H1 (cell line): ENCODE data around the gene METTL1. TPM values are rescaled to one million over a fixed set of nuclear protein-coding genes. Genes with fewer than 3 reads are reported as not detected.

ENCODE experiments used
- CTCF ChIA-PET: fragments of 300-600 bp; sonication (Branson Sonifier 250); formaldehyde crosslinking; loops from one replicate; lab custom pipeline; 2021; ENCODE audit not compliant: partially characterized antibody; lab: Charles Lee
- POLR2A ChIA-PET: fragments of 300-600 bp; sonication (Branson Sonifier 250); formaldehyde crosslinking; loops from one replicate; lab custom pipeline; 2021; ENCODE audit warnings: inconsistent platforms; ENCODE audit not compliant: partially characterized antibody; lab: Charles Lee
- DNase-seq, 2 experiments: peaks; one replicate each; pipeline versions ENCODE4 v3.0.0 to v3.0.0-alpha.2; 2010 to 2022; ENCODE audit warnings: low spot score in 2 of 2, low read depth in 1 of 2, mixed read lengths in 1 of 2
- FAIRE-seq: peaks from 2 replicates; lab custom pipeline; 2011; peaks lifted over from hg19 to GRCh38; lab: Jason Lieb, UNC
- H2AFZ ChIP-seq: 2 replicates; pipeline ENCODE4 v1.8.1; 2012; ENCODE audit warnings: low read length, inconsistent platforms
- H2AK5ac ChIP-seq: 2 replicates; pipeline ENCODE4 v1.6.1; 2013; ENCODE audit warnings: low read depth, low read length
- H2BK120ac ChIP-seq: replicated peaks from 2 replicates; pipeline ENCODE3; 2013; ENCODE audit warnings: low read depth, low read length, inconsistent platforms
- H2BK12ac ChIP-seq: 2 replicates; pipeline ENCODE4 v1.6.1; 2013; ENCODE audit warnings: low read depth, low read length
- H2BK15ac ChIP-seq: 2 replicates; pipeline ENCODE4 v1.6.1; 2013; ENCODE audit warnings: low read length
- H2BK20ac ChIP-seq: 2 replicates; pipeline ENCODE4 v1.6.1; 2013; ENCODE audit warnings: low read length
- H2BK5ac ChIP-seq: 2 replicates; pipeline ENCODE4 v1.6.1; 2013; ENCODE audit warnings: low read depth, low read length
- H3K14ac ChIP-seq: 2 replicates; pipeline ENCODE4 v1.6.1; 2013; ENCODE audit warnings: inconsistent platforms; ENCODE audit not compliant: insufficient read length
- H3K18ac ChIP-seq: 2 replicates; pipeline ENCODE4 v1.6.1; 2013; ENCODE audit warnings: low read length; ENCODE audit errors: extremely low read depth
- H3K23ac ChIP-seq: 2 replicates; pipeline ENCODE4 v1.6.1; 2013; ENCODE audit warnings: inconsistent platforms; ENCODE audit not compliant: insufficient read length
- H3K23me2 ChIP-seq: 2 replicates; pipeline ENCODE4 v1.6.1; 2013; ENCODE audit warnings: low read depth, low read length
- H3K27ac ChIP-seq: 2 replicates; pipeline ENCODE4 v1.6.1; 2011; ENCODE audit warnings: low read depth, low read length, inconsistent platforms
- H3K27me3 ChIP-seq, 4 experiments: replicated peaks in 1 of 4; 1 replicate in 1 of 4; 2 replicates in 3 of 4; pipeline versions ENCODE4 v1.6.1 to v1.8.1; 2011 to 2013; ENCODE audit warnings: low read length in 3 of 4, mild to moderate bottlenecking in 3 of 4, inconsistent platforms in 2 of 4, mixed read lengths in 2 of 4, moderate library complexity in 1 of 4; ENCODE audit not compliant: control insufficient read depth in 3 of 4, insufficient read depth in 3 of 4; ENCODE audit errors: extremely low read depth in 1 of 4
- H3K36me3 ChIP-seq, 4 experiments: 2 replicates each; pipeline versions ENCODE4 v1.6.1 to v1.8.1; 2011 to 2013; ENCODE audit warnings: mild to moderate bottlenecking in 4 of 4, low read length in 3 of 4, moderate library complexity in 2 of 4, control low read depth in 1 of 4, inconsistent platforms in 1 of 4; ENCODE audit not compliant: insufficient read depth in 4 of 4, control insufficient read depth in 2 of 4
- H3K4ac ChIP-seq: replicated peaks from 2 replicates; pipeline ENCODE3; 2013; ENCODE audit warnings: low read length, low read depth, mixed read lengths, inconsistent platforms; ENCODE audit not compliant: insufficient read length
- H3K4me1 ChIP-seq, 4 experiments: replicated peaks in 1 of 4; 1 replicate in 1 of 4; 2 replicates in 3 of 4; pipeline versions ENCODE4 v1.6.1 to v1.8.1; 2011 to 2013; ENCODE audit warnings: low read length in 3 of 4, inconsistent platforms in 2 of 4, mixed read lengths in 1 of 4; ENCODE audit not compliant: insufficient read depth in 4 of 4, control insufficient read depth in 3 of 4
- H3K4me2 ChIP-seq, 2 experiments: 2 replicates each; pipeline versions ENCODE4 v1.6.1 to v1.8.1; 2011 to 2013; ENCODE audit warnings: low read depth in 2 of 2, low read length in 2 of 2, control low read depth in 1 of 2, inconsistent platforms in 1 of 2, mild to moderate bottlenecking in 1 of 2; ENCODE audit not compliant: insufficient read depth in 1 of 2
- H3K4me3 ChIP-seq, 4 experiments: fragments of 200-600, 300-600 bp in 1 of 4; sonication (generic), shearing (Covaris generic), sonication (Bioruptor Twin) in 1 of 4; 2 replicates each; pipeline versions ENCODE4 v1.5.1 to v1.8.1; 2011 to 2016; ENCODE audit warnings: low read length in 4 of 4, low read depth in 3 of 4, control low read depth in 2 of 4, inconsistent platforms in 2 of 4, mild to moderate bottlenecking in 2 of 4, mixed read lengths in 1 of 4, moderate library complexity in 1 of 4; ENCODE audit not compliant: insufficient read depth in 2 of 4; ENCODE audit errors: extremely low read depth in 1 of 4
- H3K56ac ChIP-seq: replicated peaks from 2 replicates; pipeline ENCODE3; 2013; ENCODE audit warnings: low read depth, mild to moderate bottlenecking, mixed read lengths, low read length, inconsistent platforms; ENCODE audit not compliant: insufficient read length
- H3K79me1 ChIP-seq: 2 replicates; pipeline ENCODE4 v1.6.1; 2013; ENCODE audit warnings: low read depth, low read length, control low read depth
- H3K79me2 ChIP-seq, 2 experiments: 2 replicates each; pipeline versions ENCODE4 v1.6.1 to v1.8.1; 2012 to 2013; ENCODE audit warnings: low read length in 2 of 2, mild to moderate bottlenecking in 2 of 2, inconsistent platforms in 1 of 2; ENCODE audit not compliant: insufficient read depth in 2 of 2, control insufficient read depth in 1 of 2
- H3K9ac ChIP-seq, 4 experiments: replicated peaks in 1 of 4; 1 replicate in 1 of 4; 2 replicates in 3 of 4; pipeline versions ENCODE4 v1.6.1 to v1.8.1; 2011 to 2013; ENCODE audit warnings: low read depth in 3 of 4, low read length in 3 of 4, control low read depth in 2 of 4, mild to moderate bottlenecking in 2 of 4, moderate library complexity in 2 of 4, inconsistent platforms in 1 of 4; ENCODE audit errors: extremely low read depth in 1 of 4
- H3K9me3 ChIP-seq, 2 experiments: 2 replicates each; pipeline versions ENCODE4 v1.6.1 to v1.8.1; 2012 to 2013; ENCODE audit warnings: mild to moderate bottlenecking in 2 of 2, moderate library complexity in 2 of 2, control low read depth in 1 of 2, inconsistent platforms in 1 of 2, low read depth in 1 of 2, low read length in 1 of 2, mixed read lengths in 1 of 2; ENCODE audit not compliant: insufficient read depth in 2 of 2
- H4K20me1 ChIP-seq, 2 experiments: replicated peaks in 1 of 2; 2 replicates each; pipeline versions ENCODE3 to v1.8.1; 2011 to 2013; ENCODE audit warnings: inconsistent platforms in 2 of 2, low read length in 2 of 2, mild to moderate bottlenecking in 1 of 2; ENCODE audit not compliant: insufficient read depth in 2 of 2, control insufficient read depth in 1 of 2
- H4K5ac ChIP-seq: 2 replicates; pipeline ENCODE4 v1.6.1; 2013; ENCODE audit warnings: low read length, low read depth, mixed read lengths, inconsistent platforms; ENCODE audit not compliant: insufficient read length
- H4K8ac ChIP-seq: 2 replicates; pipeline ENCODE4 v1.8.0; 2013; ENCODE audit warnings: mild to moderate bottlenecking, moderate library complexity, low read length, inconsistent platforms; ENCODE audit not compliant: insufficient read depth; ENCODE audit errors: extremely low read depth
- H4K91ac ChIP-seq: replicated peaks from 2 replicates; pipeline ENCODE3; 2013; ENCODE audit warnings: low read length, mixed read lengths, inconsistent platforms; ENCODE audit not compliant: insufficient read length
- ASH2L ChIP-seq: fragments of 200-600, 300-600 bp; sonication (generic); IDR thresholded peaks from one replicate; pipeline ENCODE4 v1.7.1; 2017; ENCODE audit warnings: low read length
- CREB1 ChIP-seq: IDR thresholded peaks from 2 replicates; pipeline ENCODE4 v1.6.1; 2012; ENCODE audit warnings: inconsistent platforms
- POLR2A ChIP-seq, 2 experiments: IDR thresholded peaks; 1 replicate in 1 of 2; 2 replicates in 1 of 2; pipeline ENCODE4 v1.6.1; 2011; ENCODE audit warnings: low read depth in 2 of 2, low read length in 2 of 2, mild to moderate bottlenecking in 2 of 2; ENCODE audit errors: control extremely low read depth in 1 of 2
- SP1 ChIP-seq: IDR thresholded peaks from 2 replicates; pipeline ENCODE4 v1.6.1; 2011; ENCODE audit warnings: low read depth, low read length
- TEAD4 ChIP-seq: IDR thresholded peaks from 2 replicates; pipeline ENCODE4 v1.6.1; 2012; ENCODE audit warnings: low read depth, low read length, inconsistent platforms, mixed read lengths
- polyA plus RNA-seq, 7 experiments: library from polyadenylated mRNA; depleted of rRNA in 3 of 7; stranded (reverse) in 5 of 7; unstranded in 2 of 7; fragments of >200 nt in 5 of 7; fragments of 200-250 nt in 2 of 7; gene quantifications; 1 replicate in 5 of 7; 2 replicates in 1 of 7; 4 replicates in 1 of 7; pipeline versions ENCODE4 v1.2.1 to v1.2.3, GENCODE V29; 2011 to 2013; ENCODE audit warnings: missing spikeins in 2 of 7, mixed read lengths in 2 of 7
- total RNA-seq: library from RNA; stranded (reverse); fragmentation: NEBNext Ultra II Directional; extraction: Animal tissue kit (Norgen Biotek cat#: 25700); gene quantifications from 2 replicates; pipeline ENCODE4 v1.2.1, GENCODE V29; 2021

Gene METTL1
- total and polyA plus RNA-seq, 2 of the 8 experiments (the other 6 are each of a cell fraction or from before 2014, with no cell fraction given) = 40.5 to 46.0 TPM

DNA sequence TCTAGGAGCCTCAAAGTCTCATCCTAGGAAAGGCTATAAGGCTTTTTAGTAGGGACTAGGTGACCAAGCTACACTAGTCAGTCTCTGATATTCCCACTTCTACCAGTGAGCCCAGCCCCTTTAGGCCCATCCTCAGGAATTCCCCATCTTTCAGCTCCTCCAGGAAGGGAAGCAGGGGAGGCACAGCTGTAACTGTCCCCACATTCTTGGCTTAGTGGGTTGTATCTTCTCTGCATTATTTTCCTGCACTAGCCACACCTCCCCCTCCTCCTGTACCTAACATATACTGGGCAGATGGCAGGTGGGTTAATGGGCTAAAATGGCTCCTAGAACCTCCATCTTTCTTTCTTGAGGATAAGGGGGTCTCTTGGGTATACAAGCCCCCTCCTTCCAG is 4.6 kb downstream of the METTL1 start:
- no peak overlapping the region for H4K91ac ChIP-seq
- peaks cover 22 to 39% (median 37%) of the 10 kb centered on the region in 4 experiments for H3K27me3 ChIP-seq
- 0 out of 2 replicates have a peak overlapping the region, but pooled peaks have one; percentile 24 for H2BK5ac ChIP-seq
- peak overlapping the region in 3 of 4 experiments; percentile 39 to 66 (median 65); a peak in 5 of 8 replicates for H3K4me3 ChIP-seq
- peaks cover 0 to 4% of the 10 kb centered on the region in 2 experiments for H4K20me1 ChIP-seq
- POLR2A ChIA-PET = interaction anchor here (0.6 to 5.3 kb wide), 15 partner anchors 8 to 78 kb away, joined by 3 to 35 read pairs (median 4); partner anchors contain the start of genes CDK4, TSFM and TSPAN31
- H3K4ac ChIP-seq = no peak overlapping the region
- H3K23ac ChIP-seq = no peak overlapping the region
- peaks cover 11 to 17% (median 14%) of the 10 kb centered on the region in 4 experiments; a peak in 7 of 8 replicates for H3K36me3 ChIP-seq
- no peak overlapping the region for H2BK12ac ChIP-seq
- H2BK120ac ChIP-seq = no peak overlapping the region
- H3K18ac ChIP-seq = no peak overlapping the region
- no peak overlapping the region for H4K5ac ChIP-seq
- no peak for FAIRE-seq
- H3K27ac ChIP-seq = no peak overlapping the region
- H3K79me1 ChIP-seq = no peaks in the 10 kb centered on the region; the same call in 1 of the 2 replicates
- no peak overlapping the region for H2BK15ac ChIP-seq
- no peak overlapping the region for H3K9ac ChIP-seq
- peak overlapping the region; percentile 87 to 96 for H3K4me2 ChIP-seq
- 0 out of 2 replicates have a peak overlapping the region, but pooled peaks have one; percentile 61 for H2BK20ac ChIP-seq
- TF ChIP-seq CREB1 (no peak), TEAD4 (peak; percentile 69), SP1 (peak; percentile 3; the same call in 1 of the 2 replicates), ASH2L (no peak), POLR2A (IDR thresholded peaks at IDR 0.05; ENCODE audit: control extremely low read depth in 1 of 2, low read depth in 2 of 2, low read length in 2 of 2) (peak in 1 of 2 experiments; percentile 5; a peak in 1 of 3 replicates)
- TF ChIP-seq, all 59 proteins: peak for 3
- CTCF ChIA-PET = interaction anchor here (0.6 to 3.9 kb wide), 13 partner anchors 8 to 1703 kb away, joined by 3 to 40 read pairs (median 5); partner anchors contain the start of gene TSFM
- Histone ChIP-seq H2AK5ac (no peak overlapping the region), H4K8ac (no peak overlapping the region), H3K9me3 (no peaks in the 10 kb centered on the region), H3K79me2 (0 out of 4 replicates have a peak, but pooled peaks cover 0 to 7% of the 10 kb centered on the region in 2 experiments), H3K4me1 (peaks cover 13 to 25% (median 20%) of the 10 kb centered on the region in 4 experiments), H3K56ac (no peak overlapping the region), H2AFZ (no peak overlapping the region), H3K23me2 (peaks cover 28% of the 10 kb centered on the region), H3K14ac (no peak overlapping the region)
- DNase-seq = no peak
